Endothelial cell of umbilical vein (primary cell): ENCODE results near the gene IGBP1. TPM values are rescaled to one million over a fixed set of nuclear protein-coding genes. Genes with fewer than 3 reads are reported as not detected.

Source experiments
- BruUV-seq: library from RNA; stranded (reverse); fragments of 400-500 nt; replicated peaks from 2 replicates; lab custom pipeline; 2021; lab: Mats Ljungman, UMichigan
- CTCF ChIA-PET: fragments of 300-600, 350-600 bp; sonication (Branson Sonifier 250); formaldehyde crosslinking; loops from one replicate; lab custom pipeline; 2021; ENCODE audit warnings: antibody characterized with exemption, inconsistent platforms; lab: Charles Lee
- POLR2A ChIA-PET: fragments of 300-600, 350-600 bp; sonication (Branson Sonifier 250); formaldehyde crosslinking; loops from one replicate; lab custom pipeline; 2021; ENCODE audit warnings: antibody characterized with exemption, inconsistent platforms; lab: Charles Lee
- DNase-seq: peaks from one replicate; pipeline ENCODE4 v3.0.0-alpha.2; 2011; ENCODE audit warnings: low read depth, low spot score
- FAIRE-seq: peaks from 2 replicates; lab custom pipeline; 2011; peaks lifted over from hg19 to GRCh38; lab: Jason Lieb, UNC
- H2AFZ ChIP-seq: 2 replicates; pipeline ENCODE4 v1.6.0; 2012; ENCODE audit warnings: low read depth, low read length, control low read depth, inconsistent platforms
- H3K27ac ChIP-seq: 2 replicates; pipeline ENCODE4 v1.5.1; 2011; ENCODE audit warnings: low read depth, mild to moderate bottlenecking, control low read depth, low read length, moderate library complexity; ENCODE audit not compliant: insufficient read depth
- H3K27me3 ChIP-seq, 2 experiments: 2 replicates each; pipeline versions ENCODE4 v1.6.0 to v1.6.1; 2011; ENCODE audit warnings: low read length in 2 of 2, mixed read lengths in 1 of 2; ENCODE audit not compliant: control insufficient read depth in 2 of 2, insufficient read depth in 2 of 2
- H3K36me3 ChIP-seq, 2 experiments: 2 replicates in 1 of 2; 3 replicates in 1 of 2; pipeline ENCODE4 v1.5.1; 2011; ENCODE audit warnings: low read length in 2 of 2, mild to moderate bottlenecking in 1 of 2, moderate library complexity in 1 of 2; ENCODE audit not compliant: control insufficient read depth in 2 of 2, insufficient read depth in 2 of 2; ENCODE audit errors: extremely low read depth in 1 of 2
- H3K4me1 ChIP-seq: 3 replicates; pipeline ENCODE4 v1.5.1; 2011; ENCODE audit warnings: mild to moderate bottlenecking, low read length; ENCODE audit not compliant: control insufficient read depth, insufficient read depth; ENCODE audit errors: extremely low read depth
- H3K4me2 ChIP-seq: 2 replicates; pipeline ENCODE4 v1.6.1; 2011; ENCODE audit warnings: low read length, control low read depth, mixed read lengths; ENCODE audit not compliant: insufficient read depth
- H3K4me3 ChIP-seq, 3 experiments: fragments of 200-600 bp in 1 of 3; sonication (generic), shearing (Covaris generic) in 1 of 3; replicated peaks in 1 of 3; 2 replicates each; pipeline ENCODE4 v1.5.1; 2011 to 2016; ENCODE audit warnings: control low read depth in 3 of 3, low read length in 3 of 3, mild to moderate bottlenecking in 2 of 3, inconsistent platforms in 1 of 3, low read depth in 1 of 3, moderate library complexity in 1 of 3; ENCODE audit not compliant: insufficient read depth in 1 of 3
- H3K79me2 ChIP-seq: 2 replicates; pipeline ENCODE4 v1.6.0; 2012; ENCODE audit warnings: low read length, inconsistent platforms; ENCODE audit not compliant: control insufficient read depth, insufficient read depth
- H3K9ac ChIP-seq: replicated peaks from 2 replicates; pipeline ENCODE3; 2011; ENCODE audit warnings: low read length, control low read depth; ENCODE audit not compliant: insufficient read depth; ENCODE audit errors: extremely low read depth
- H3K9me1 ChIP-seq: replicated peaks from 3 replicates; pipeline ENCODE4 v1.6.0; 2011; ENCODE audit warnings: mild to moderate bottlenecking, low read length; ENCODE audit not compliant: control insufficient read depth, insufficient read depth; ENCODE audit errors: extremely low read depth
- H3K9me3 ChIP-seq: replicated peaks from 2 replicates; pipeline ENCODE4 v1.5.1; 2012; ENCODE audit warnings: low read length, inconsistent platforms; ENCODE audit not compliant: control insufficient read depth, insufficient read depth
- H4K20me1 ChIP-seq: replicated peaks from 2 replicates; pipeline ENCODE3; 2011; ENCODE audit warnings: mild to moderate bottlenecking, low read length; ENCODE audit not compliant: control insufficient read depth, insufficient read depth; ENCODE audit errors: extremely low read depth
- FOS ChIP-seq: IDR thresholded peaks from 2 replicates; pipeline ENCODE4 v1.6.1; 2011; ENCODE audit warnings: mild to moderate bottlenecking, low read length, moderate library complexity, borderline replicate concordance; ENCODE audit not compliant: insufficient read depth
- JUN ChIP-seq: IDR thresholded peaks from 2 replicates; pipeline ENCODE4 v1.6.1; 2011; ENCODE audit warnings: borderline replicate concordance, low read depth; ENCODE audit not compliant: insufficient read length, insufficient read depth
- POLR2A ChIP-seq: IDR thresholded peaks from 2 replicates; pipeline ENCODE4 v1.6.1; 2012; ENCODE audit warnings: low read depth, mild to moderate bottlenecking, control low read depth, low read length
- dilution Hi-C: fragments of 300-500 bp; cut with MboI; formaldehyde crosslinking; loops from one replicate; pipeline ENCODE4 v1.15.0; 2019; ENCODE audit warnings: low sequenced_read_pairs; ENCODE audit not compliant: extremely low pct_ligation_motif_present
- intact Hi-C: fragments of 100-400 bp; cut with micrococcal nuclease; formaldehyde crosslinking; loops from one replicate; pipeline ENCODE4 v1.10.0; 2022
- polyA plus RNA-seq, 4 experiments: library from polyadenylated mRNA; depleted of rRNA in 3 of 4; stranded (reverse) in 3 of 4; unstranded in 1 of 4; fragments of >200 nt; gene quantifications; 2 replicates each; pipeline versions ENCODE4 v1.2.1 to v1.2.3, GENCODE V29; 2011 to 2012; ENCODE audit warnings: missing spikeins in 1 of 4
- total RNA-seq: library from RNA; stranded (reverse); gene quantifications from 2 replicates; pipeline ENCODE4 v1.2.3, GENCODE V29; 2021

Gene IGBP1
- total and polyA plus RNA-seq, 2 donors (not counting 3 experiments of a cell fraction or from before 2014, with no cell fraction given) = 38.1 to 39.5 TPM

GRCh38 chrX:70166601-70167590 is 33.6 kb downstream of the IGBP1 start:
- Histone ChIP-seq H3K4me2 (no peak overlapping the region), H3K27me3 (no peaks in the 10 kb centered on the region), H3K4me1 (peaks cover 30% of the 10 kb centered on the region), H3K27ac (peak overlapping the region; percentile 48), H2AFZ (peak overlapping the region; percentile 54), H4K20me1 (no peaks in the 10 kb centered on the region), H3K9me1 (no peaks in the 10 kb centered on the region), H3K9me3 (no peaks in the 10 kb centered on the region), H3K4me3 (no peak overlapping the region), H3K79me2 (no peaks in the 10 kb centered on the region), H3K36me3 (peaks cover 0 to 2% of the 10 kb centered on the region in 2 experiments), H3K9ac (no peak overlapping the region)
- DNase-seq (peak; percentile 53), FAIRE-seq (peak; percentile 83)
- BruUV-seq = no TSS peak
- POLR2A ChIA-PET = interaction anchor here (1.8 kb wide), 1 partner anchor 33 kb away, joined by 4 read pairs; the partner anchor contains the start of gene IGBP1
- peak; percentile 11 for TF ChIP-seq JUN
- TF ChIP-seq FOS = peak; percentile 55
- no peak for TF ChIP-seq POLR2A
- CTCF ChIA-PET = interaction anchor here (4.2 kb wide), 1 partner anchor 34 kb away, joined by 30 read pairs; the partner anchor contains the start of gene IGBP1
- intact Hi-C loops = no loop called here
- dilution Hi-C loops = no loop called here
